Right renal pelvis (tissue), 4 donors: ENCODE measurements around the gene ASTN2. TPM values are rescaled to one million over a fixed set of nuclear protein-coding genes. Genes with fewer than 3 reads are reported as not detected.
"Not testable (repeated sequence)": the region's sequence is repeated elsewhere in the genome, so short reads cannot be mapped to it uniquely, and the experiment has no call there.

Experiments
- DNase-seq, 4 donors: peaks; one replicate each; pipeline ENCODE4 v3.0.0-alpha.2; 2013; ENCODE audit warnings: low read depth in 4 of 4, low spot score in 3 of 4, missing footprints in 1 of 4
- polyA plus RNA-seq, 4 donors: library from polyadenylated mRNA; unstranded; fragments of 120-200 nt; gene quantifications; one replicate each; pipeline ENCODE4 v1.2.1, GENCODE V29; 2013; ENCODE audit not compliant: insufficient read length in 4 of 4

The ASTN2 gene
- polyA plus RNA-seq, 4 donors: 15.1 to 17.7 (median 16.1) TPM

DNA sequence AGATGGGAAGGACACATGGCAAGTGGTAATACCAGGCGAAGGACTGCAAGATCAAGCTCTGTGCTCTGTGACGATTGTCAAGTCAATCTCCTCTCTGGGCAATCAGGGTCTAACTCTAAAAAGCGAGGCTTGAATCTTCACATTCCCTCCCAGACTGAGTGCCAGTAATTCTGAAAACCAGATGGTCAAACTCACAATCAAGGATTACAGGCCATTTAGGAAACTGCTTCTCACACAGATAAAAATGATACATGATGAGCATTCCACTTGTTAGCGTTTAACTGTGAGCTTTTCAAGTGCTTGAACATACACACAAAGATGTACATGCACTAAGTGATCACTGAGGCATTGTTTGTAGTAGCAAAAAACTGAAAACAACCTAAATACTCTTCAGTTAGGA is 517.7 kb downstream of the ASTN2 start:
- DNase-seq: no peak

DNA sequence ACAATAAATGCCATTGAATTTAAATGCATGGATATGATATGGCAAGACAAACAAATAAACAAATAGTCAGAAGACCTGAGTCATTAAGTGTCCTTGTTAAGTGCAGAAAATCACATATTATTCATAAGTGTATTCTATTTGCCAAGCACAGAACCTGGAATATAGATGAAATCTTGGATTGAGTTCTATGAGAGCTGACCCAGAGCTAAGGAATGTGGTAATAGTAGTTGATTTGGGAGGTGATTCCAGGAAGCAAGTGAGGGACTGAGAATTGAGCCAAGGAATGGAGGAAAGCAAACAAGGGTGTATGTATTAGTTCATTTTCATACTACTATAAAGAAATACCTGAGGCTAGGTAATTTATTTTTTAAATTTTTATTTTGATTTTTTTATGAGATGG is 518.9 kb downstream of the ASTN2 start:
- no peak for DNase-seq

DNA sequence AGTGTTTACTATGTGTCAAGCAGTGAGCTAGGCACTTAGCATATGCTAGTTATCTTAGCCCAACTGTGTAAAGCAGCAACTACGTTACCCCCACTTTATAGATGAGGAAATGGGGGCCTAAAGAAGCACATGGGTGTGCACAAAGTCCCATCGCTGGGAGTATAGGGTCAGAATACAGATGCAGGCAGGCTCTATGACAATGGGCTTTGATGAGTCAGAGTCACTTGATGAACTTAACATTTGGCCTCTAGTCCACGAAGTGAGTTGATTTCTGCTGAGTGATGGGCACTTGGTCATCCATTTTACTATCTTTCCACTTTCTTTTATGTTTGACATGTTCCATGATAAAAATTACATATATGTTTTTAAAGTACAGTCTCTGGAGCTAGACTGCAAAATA is 523.4 kb downstream of the ASTN2 start:
- no peak for DNase-seq

DNA sequence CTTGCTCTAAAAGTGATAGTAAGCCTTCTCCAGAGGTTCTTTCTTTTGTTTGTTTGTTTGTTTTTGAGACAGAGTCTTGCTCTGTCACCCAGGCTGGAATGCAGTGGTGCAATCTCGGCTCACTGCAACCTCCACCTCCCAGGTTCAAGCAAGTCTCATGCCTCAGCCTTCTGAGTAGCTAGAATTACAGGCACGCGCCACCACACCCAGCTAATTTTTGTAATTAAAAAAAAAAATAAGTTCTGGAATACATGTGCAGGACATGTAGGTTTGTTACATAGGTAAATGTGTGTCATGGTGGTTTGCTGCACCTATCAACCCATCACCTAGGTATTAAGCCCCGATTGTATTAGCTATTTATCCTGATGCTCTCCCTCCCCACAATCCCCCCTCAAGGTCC is 526.4 kb downstream of the ASTN2 start:
- DNase-seq: not testable (repeated sequence)

DNA sequence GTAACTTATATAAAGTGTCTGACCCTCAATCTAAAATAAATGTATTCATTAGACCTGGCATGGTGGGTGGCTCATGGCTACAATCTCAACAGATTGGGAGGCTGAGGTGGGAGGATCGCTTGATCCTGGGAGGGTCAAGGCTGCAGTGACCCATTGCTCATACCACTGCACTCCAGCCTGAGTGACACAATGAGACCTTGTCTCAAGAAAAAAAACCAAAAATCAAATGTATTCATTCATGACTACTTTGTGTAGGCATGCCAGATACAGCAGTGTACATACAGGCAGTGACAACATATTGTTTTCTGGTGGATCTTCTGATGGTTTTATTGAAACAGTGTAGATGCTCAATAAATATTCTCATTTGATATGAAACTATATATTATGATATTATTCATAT is 526.8 kb downstream of the ASTN2 start:
- no peak for DNase-seq

DNA sequence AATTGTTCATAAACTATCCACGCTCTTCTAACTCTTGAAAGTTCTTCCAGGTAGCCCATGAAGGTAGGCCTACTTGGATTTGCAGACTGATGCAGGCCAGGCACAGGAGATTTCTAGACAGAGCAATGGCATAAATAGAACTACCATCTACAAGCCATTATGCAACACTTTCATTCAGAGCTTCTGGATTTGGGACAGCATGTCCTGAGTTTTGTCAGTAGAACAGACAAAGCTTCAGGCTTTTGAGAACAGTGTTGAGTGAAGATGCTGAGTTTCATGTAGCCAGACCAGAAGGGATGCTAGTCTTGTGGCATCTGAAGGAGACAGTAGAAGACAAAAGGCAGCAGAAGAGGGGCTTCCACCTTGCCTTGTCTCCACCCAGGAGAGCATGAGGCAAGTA is 531.2 kb downstream of the ASTN2 start:
- DNase-seq: no peak

DNA sequence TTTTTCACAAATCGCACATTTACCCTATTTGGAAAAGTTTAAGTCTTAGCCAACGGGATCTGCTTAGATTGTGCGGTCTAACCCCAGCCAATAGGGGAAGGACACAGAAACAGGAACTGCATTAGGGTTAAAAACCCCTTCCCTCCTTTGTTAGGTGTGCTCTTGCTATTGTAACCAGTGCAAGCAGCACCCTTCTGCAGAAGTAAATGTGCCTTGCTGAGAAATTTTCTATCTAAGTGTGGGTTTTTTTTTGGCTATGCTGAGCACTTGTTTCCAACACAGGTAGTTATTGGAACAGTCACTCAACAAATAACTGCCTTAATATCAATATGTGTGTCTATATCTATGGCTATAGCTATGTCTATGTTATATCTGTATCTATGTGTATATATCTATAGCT is 537.8 kb downstream of the ASTN2 start:
- DNase-seq: no peak

DNA sequence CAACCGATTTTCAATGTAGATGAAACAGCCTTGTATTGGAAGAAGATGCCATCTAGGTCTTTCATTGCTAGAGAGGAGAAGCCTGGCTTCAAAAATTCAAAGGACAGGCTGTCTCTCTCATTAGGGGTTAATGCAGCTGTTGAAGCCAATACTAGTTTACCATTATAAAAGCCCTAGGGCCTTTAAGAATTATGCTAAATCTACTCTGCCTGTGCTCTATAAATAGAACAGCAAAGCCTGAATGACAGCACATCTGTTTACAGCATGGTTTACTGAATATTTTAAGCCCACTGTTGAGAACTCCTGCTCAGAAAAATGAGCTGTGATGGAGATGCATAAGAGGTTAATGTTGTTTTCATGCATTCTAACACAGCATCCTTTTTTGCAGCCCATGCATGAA is 539.3 kb downstream of the ASTN2 start:
- no peak for DNase-seq

DNA sequence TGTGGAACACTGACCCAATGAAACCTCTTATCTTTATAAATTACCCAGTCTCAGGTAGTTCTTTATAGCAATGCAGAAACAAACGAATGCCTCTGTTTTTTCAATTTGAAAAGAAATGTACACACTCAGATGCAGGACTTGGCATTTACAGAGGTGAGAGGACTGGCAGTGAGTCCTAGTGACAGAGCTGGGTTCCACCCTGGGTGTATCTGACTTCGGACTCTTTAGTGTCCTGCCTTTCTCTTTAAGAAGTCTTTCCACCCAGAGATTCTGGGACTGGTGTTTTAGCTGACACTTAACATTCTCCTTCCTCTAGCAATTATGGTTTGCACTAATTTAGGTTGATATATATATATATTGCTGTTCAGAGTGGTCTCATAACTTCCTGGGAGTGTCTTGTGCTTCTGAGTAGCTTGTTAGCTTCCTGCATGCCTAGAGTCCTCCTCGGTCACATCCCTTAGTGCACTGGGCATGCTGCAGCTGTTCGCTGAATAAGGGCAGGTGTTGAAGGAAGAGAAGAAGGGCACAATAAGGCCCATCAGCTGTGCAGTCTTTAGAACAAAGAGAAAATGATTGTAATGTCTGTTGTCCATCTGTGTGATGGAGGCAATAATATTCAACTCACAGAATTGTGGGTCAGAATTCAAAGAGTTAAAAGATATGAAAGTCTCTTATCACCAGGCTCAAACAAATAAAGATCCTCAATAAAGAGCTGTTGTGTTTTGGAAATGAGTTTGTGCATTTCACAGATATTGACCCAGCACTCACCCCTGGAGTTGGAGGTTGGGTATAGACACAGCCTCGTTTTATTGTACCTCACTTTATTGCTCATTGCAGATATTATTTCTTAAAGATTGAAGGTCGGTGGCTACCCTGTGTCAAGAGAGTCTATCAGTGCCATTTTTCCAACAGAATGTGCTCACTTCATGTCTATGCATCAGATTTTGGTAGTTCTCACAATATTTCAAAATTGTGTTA is 540.6 kb downstream of the ASTN2 start:
- no peak for DNase-seq

DNA sequence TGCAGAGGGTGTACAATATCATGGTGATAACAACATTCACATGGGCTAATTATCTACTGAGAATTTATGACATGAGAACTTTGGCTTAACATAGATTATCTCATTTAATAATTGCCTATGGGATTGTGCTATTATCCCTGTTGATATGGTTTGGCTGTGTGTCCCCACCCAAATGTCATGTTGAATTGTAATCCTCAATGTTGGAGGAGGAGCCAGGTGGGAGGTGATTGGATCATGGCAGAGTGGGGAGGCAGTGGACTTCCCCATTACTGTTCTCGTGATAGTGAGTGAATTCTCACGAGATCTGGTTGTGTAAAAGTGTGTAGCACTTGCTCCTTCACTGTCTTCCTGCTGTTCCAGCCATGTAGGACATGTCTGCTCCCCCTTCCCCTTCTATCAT is 541.4 kb downstream of the ASTN2 start:
- DNase-seq: no peak

DNA sequence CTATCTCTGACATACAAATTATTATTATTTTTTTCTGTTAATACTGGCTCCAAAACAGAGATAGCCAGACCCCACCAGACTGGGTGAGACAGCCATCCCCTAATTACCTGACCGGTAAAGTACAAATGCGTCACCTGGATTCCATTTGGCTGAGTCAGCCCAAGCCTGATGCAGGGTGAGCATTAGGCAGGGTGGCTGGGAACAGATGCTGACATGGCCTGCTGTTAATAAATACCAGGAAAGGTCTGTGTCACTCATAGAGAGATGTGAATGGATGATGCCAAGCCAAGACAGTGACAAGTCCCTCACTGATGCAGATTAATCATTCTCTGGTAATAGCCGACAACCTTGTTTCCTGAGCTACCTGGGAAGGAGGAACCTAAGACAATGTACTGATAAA is 544.3 kb downstream of the ASTN2 start:
- no peak for DNase-seq

DNA sequence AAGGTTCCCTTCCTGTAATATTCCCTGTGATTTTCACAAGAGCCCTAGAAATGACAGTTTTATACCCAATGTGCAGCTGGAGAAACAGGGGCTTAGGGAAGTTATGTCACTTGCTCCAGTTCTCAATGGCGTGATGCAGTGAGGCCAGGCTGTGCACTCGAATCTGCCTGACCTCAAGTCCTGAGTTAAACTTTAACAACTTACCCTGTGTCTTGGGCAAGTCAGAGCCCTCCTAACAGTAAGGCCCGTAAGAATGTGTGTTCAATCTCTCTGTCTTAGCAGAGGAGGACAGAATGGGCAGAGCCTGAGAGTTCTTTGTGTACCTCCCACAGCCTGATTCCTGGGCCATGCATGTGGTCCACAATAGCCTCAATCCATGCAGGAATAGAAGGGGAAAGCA is 546.7 kb downstream of the ASTN2 start:
- DNase-seq: peak in 1 of 4 donors; percentile 5

DNA sequence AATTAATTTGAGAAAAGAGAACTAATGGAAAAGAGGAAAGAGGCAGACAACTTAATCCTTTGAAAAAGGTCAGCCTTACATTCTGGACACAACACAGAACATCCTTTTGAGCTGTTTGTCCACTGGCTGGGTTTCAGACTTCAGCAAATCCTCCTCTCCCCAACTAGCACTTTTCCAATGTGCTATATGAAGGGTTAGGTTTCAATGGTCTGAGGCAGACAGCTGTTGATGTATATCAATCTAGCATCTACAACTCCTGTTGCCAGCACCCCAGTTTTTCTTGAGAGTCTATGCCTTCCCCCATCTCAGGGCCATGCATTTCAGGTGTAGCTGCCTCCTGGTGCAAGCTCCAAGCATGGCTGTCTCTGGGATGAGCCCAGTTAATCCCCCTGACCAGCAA is 553.5 kb downstream of the ASTN2 start:
- no peak for DNase-seq

DNA sequence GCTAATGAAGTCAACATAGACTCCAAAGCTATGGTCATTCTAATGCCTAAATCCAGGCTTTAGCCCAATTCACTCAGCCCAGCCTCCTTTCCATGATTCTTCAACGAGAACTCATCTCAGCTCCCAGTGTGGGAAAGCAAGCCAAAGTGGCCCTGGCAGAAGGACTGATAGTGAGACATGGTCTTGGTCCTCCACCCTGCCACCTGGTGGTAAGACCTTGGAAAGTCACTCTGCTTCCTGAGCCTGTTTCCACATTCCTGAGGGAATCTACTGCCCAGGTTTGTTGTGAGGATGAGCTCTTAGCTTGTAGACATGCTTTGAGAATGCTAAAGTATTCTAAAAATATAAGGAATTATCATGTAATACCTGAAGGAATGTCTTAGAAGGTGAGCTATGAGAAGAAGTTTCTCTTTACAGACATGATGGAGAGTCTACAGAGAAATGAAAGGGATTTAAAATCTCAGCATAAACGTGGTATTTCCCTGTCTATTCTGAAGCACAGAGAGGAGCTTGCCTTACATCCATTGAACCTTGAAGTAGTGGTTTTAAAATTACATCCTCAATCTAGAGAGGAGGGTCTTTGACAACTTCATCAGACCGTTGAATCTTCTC is 554.2 kb downstream of the ASTN2 start:
- DNase-seq: peak; percentile 31 to 37 (median 33)

DNA sequence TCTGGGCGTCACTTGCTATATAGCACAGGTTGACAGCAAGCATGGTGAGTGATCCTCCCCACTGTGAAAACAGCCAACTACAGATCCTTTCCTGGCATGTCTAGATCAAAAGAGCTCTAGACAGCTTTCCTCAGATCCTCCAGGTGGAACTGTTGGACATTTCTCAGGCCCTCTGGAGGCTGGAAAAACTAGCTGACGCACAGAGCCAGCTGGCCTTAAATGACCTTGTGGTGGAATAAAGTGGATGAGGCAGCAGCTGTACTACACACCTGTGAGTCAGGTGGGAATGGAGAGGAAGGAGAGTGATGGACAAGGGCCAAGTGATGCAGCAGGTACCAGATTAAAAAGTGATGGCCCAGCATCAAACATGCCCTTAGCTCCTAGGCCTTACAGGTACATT is 555.1 kb downstream of the ASTN2 start:
- DNase-seq: no peak

DNA sequence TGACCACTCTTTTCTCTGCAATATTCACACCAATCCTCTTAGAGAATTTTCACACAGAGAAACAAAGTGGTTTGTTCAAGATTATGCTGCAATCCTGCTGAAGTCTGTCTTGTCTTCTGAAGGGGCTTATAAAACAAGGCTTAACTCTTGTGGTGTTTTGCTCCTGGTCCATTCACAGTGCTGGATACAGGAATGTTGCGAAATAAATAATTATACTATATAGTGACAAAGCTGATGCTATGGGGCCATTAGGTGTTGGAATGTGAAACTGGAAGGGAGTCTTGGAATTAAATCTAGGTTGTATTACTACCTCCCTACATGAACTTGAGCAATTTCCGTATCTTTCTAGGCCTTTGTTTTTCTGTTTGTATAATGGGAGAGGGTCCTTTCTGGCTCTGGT is 557.5 kb downstream of the ASTN2 start:
- no peak for DNase-seq

DNA sequence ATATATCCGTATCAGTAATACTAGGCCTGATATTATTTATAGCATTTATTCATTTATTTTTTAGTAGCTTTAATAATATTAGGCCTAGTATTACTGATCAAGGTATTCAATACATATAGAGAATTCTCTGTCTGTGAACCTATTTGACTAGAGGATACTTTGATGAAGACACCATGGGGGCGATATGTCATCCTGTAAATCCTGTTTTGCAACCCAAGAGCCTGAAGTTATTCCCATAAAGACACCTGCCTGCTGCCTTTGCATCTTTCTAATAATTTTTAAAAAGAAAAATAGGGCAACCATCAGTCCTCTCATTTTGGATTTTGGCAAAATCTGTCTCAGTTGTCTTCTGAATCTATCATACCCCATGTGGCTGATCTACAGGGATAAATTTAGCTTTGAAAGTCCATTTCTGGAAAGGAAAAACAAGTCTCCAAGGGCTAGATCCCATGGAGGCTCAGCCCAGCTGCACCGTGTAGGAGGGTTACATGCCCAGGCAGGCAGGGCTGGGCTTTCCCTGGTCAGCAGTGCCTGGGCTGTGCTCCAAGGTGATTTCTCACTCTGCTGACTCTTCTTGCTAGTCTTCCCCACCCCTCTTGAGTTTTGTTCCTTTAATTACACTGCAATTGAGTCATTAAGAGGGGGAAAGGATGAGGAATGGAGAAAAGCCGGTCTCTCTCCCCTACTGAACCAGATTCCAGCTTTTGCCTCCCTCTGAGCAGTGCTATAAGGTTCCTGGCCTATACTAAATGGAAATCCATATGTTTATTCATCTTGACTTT is 558.8 kb downstream of the ASTN2 start:
- DNase-seq: no peak

DNA sequence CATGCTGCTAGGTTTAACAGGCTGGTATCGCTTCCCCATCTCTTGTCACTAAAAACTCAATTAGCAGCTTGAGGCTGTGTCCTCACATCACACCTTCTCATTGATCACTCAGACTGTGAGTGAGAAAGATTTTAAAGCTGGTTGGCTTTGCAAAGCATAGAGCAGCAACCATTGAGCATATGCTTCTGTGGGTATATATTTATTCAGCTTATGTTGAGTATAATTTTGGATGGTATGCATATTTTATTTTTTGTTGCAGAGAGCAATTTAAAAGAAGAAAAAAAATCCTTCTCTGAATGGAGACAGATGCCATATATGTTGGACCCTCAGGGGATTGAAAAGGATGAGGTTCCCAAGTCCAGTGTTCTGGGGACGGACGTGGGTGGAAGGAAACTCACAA is 565.1 kb downstream of the ASTN2 start:
- no peak for DNase-seq

DNA sequence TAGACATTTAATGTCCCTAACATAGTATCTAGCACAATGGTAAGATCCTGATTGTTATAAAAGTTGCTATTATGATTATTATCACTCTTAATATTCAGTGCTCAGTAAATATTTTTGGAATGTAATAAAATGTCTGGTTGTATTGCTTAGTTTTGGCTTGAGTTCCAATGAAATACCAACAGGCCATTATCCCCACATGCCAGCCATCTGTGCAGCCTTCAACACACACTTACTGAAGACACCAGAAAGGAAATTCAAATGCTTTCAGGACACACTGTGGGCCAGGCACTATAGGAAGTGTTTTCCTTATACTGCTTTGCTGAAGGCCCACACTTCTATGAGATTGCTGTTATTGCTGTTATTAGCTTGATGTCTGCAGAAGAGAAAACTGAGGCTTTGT is 570.2 kb downstream of the ASTN2 start:
- no peak for DNase-seq

DNA sequence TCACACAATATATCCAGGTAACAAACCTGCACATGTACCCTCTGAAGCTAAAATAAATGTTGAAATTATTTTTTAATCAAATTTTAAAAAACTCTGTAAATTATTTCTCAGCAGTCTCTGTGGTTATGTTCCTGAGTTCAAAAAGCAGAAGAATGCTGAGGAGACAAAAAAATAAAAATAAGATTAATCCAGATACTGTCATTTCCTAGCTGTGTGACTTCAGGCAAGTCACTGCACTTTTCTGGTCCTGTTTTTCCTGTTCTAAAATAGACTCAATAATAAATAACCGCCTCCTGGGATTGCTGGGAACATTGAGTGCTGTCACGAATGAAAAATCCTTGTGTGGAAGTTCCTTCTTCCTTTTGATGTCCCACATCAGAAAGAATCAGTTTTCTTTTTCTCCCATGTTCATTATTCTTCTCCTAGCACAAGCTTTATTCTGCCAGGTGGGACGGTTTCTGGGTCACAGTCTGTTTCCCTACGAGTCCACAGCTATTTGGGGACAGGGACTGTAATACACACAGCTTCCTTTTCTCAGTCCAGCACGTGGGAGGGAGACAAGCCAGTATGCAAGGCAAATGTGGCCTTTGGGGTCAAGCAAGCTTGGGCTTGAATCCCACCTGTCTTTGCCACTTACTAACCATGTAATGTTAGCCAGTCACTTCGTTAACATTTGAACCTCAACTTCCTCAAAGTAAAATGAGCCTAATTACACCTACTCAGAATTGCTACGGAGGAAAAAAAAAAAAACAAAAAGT is 570.8 kb downstream of the ASTN2 start:
- peak in 1 of 4 donors; percentile 16 for DNase-seq

DNA sequence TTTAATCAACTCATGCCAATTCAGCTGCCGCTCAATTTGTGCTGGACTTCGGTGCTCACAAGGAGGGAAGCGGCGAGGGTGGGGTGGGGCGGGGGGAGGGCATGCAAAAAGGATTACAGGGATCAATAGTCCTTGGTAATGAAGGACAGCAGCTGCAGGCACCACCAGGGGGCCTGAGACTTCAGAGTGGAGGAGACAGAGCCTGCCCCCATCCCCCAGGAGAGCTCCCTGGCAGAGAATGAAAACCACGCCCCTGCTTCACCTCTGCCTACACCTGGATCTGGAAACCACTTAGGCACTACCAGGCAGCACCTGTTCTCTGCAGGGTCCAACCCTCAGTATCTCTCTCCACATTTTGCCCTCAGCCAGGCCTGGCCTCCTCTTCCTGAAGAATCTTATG is 572.2 kb downstream of the ASTN2 start:
- DNase-seq: no peak
